ENCODE data around the gene ROBO3.

Gene ROBO3

GRCh38 chr11:124922831-124923230, 57.6 kb downstream of the ROBO3 start:
- Histone ChIP-seq H3K4me3 (ENCODE audit: low read depth, low read length) (no peak overlapping the region), H3K27ac (no peak overlapping the region), H3K36me3 (no peaks in the 10 kb centered on the region), H3K9me3 (ENCODE audit: severe bottlenecking) (no peaks in the 10 kb centered on the region), H3K27me3 (ENCODE audit: insufficient read depth, low read depth, severe bottlenecking) (no peaks in the 10 kb centered on the region)
- TF ChIP-seq CTCF (IDR thresholded peaks at IDR 0.05; ENCODE audit: low read depth, low read length) = no peak
- DNase-seq = no peak

- DNase-seq = no peak
- H3K27ac ChIP-seq = no peak overlapping the region
- no peaks in the 10 kb centered on the region for H3K27me3 ChIP-seq (ENCODE audit: insufficient read depth, low read depth, severe bottlenecking)
- no peak for TF ChIP-seq CTCF (IDR thresholded peaks at IDR 0.05; ENCODE audit: low read depth, low read length)
- H3K9me3 ChIP-seq (ENCODE audit: severe bottlenecking) = no peaks in the 10 kb centered on the region
- no peaks in the 10 kb centered on the region for H3K36me3 ChIP-seq
- no peak overlapping the region for H3K4me3 ChIP-seq (ENCODE audit: low read depth, low read length)
Measured at GRCh38 chr11:124923296-124923695, 58.1 kb downstream of the ROBO3 start.

- Histone ChIP-seq H3K27ac (no peak overlapping the region), H3K27me3 (ENCODE audit: insufficient read depth, low read depth, severe bottlenecking) (no peaks in the 10 kb centered on the region), H3K9me3 (ENCODE audit: severe bottlenecking) (no peaks in the 10 kb centered on the region), H3K4me3 (ENCODE audit: low read depth, low read length) (no peak overlapping the region), H3K36me3 (no peaks in the 10 kb centered on the region)
- TF ChIP-seq CTCF (IDR thresholded peaks at IDR 0.05; ENCODE audit: low read depth, low read length) = no peak
- DNase-seq = no peak
Measured at GRCh38 chr11:124928942-124929665, 63.9 kb downstream of the ROBO3 start.

GRCh38 chr11:124930799-124931198, 65.6 kb downstream of the ROBO3 start:
- DNase-seq = no peak

More at GRCh38 chr11:124930799-124931198, 65.6 kb downstream of the ROBO3 start:
- Histone ChIP-seq H3K4me3 (ENCODE audit: low read depth, low read length) (no peak overlapping the region), H3K27ac (no peak overlapping the region), H3K36me3 (no peaks in the 10 kb centered on the region), H3K9me3 (ENCODE audit: severe bottlenecking) (no peaks in the 10 kb centered on the region), H3K27me3 (ENCODE audit: insufficient read depth, low read depth, severe bottlenecking) (no peaks in the 10 kb centered on the region)
- TF ChIP-seq CTCF (IDR thresholded peaks at IDR 0.05; ENCODE audit: low read depth, low read length) = no peak

Data from WERI-Rb-1 (cell line).